ELR (cell line): Measurements from ENCODE around the gene SETX.

Experiments used
- DNase-seq: peaks from one replicate; pipeline ENCODE4 v3.0.0-alpha.2; 2015; ENCODE audit warnings: low read depth

SETX gene

DNA sequence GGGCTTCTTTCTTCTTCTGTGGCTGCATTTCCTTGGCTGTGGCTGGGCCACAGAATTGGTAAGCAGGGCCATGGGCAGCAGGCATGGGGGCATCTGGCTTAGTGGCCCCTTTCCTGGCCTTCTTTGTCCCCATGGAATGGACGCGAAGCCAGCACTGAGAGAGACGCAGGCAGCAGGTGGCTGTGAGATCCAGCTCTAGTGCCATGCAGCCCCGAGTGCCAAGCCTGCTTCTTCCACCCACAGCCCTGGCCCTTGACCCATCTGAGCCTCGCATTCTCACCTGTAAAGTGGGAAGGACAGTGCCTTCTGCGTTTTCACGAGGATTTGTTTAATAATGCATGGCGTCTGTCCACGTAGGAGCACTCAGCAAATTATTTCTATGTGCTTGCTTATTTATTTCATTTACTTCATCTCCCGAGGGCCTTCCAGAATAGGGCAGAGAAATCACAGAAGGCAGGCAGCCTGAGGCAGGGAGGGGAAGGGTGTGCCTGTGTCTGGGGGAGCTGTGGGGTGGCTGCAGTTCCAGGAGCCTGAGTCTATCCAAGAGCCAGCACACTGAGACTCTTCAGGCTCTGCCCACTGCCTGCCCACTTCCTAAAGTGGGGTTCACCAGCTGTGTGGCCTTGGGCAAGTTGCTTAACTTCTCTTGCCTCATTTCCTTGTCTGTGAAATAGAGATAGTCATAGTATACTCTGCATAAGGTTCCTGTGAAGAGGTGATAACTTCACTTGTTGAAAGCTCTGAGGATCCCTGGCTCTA is 137.7 kb downstream of the SETX start:
- DNase-seq: no peak

GRCh38 chr9:132214027-132214622 is 140.7 kb downstream of the SETX start:
- DNase-seq: peak; percentile 89

DNA sequence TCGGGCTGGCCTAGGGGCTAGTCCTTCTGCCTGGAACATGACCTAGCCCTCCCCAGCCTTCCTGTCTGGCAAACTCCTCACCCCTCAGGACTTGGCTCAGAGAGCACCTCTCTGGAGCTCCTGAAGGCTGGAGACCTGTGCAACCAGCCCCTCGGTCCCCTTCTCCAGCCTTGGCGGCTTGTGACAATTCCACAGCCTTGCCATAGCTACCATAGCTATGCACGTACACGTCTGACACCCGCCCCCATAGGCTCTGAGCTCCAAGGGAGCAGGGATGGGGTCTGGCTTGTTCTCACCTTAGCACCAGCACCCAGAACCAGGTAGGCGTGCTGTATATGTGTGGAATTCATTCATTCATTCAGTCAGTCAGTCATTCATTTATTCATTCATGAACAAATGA is 143.2 kb downstream of the SETX start:
- no peak for DNase-seq
